ENCODE data around the gene MINDY4. TPM values are rescaled to one million over a fixed set of nuclear protein-coding genes. Genes with fewer than 3 reads are reported as not detected.

Gene MINDY4
- total and polyA plus RNA-seq, 10 of the 15 experiments (the other 5 are each of a cell fraction or from before 2014, with no cell fraction given), result 0.10 to 0.90 (median 0.40) TPM

DNA sequence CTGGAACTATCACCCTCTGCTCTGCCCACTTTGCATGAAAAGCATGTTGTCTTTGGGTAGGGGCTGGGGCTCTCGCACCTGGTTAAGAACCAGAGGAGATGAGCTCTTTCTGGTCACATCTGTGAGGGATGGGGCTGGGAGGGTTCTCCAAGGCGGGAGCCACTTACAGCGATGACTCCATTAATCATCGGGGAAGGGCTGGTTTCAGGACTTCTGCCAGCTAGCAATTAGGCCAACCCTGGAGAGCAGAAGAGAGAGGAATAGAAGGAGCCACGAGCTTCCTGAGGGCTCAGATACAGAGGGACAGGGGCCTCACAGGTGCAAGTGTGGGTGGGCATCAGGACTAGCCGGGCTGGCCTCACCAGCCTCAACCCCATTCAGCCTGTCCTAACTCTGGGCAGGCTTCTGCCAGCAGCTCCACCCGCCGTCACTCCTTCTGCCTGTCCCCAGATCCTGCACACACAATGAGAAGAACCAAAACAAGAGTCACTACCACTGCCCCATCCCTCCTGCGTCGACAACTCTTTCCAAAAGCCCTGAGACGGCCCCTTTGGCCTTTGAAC, 148.9 kb downstream of the MINDY4 start (continued):
- TF ChIP-seq, protein P1, sequence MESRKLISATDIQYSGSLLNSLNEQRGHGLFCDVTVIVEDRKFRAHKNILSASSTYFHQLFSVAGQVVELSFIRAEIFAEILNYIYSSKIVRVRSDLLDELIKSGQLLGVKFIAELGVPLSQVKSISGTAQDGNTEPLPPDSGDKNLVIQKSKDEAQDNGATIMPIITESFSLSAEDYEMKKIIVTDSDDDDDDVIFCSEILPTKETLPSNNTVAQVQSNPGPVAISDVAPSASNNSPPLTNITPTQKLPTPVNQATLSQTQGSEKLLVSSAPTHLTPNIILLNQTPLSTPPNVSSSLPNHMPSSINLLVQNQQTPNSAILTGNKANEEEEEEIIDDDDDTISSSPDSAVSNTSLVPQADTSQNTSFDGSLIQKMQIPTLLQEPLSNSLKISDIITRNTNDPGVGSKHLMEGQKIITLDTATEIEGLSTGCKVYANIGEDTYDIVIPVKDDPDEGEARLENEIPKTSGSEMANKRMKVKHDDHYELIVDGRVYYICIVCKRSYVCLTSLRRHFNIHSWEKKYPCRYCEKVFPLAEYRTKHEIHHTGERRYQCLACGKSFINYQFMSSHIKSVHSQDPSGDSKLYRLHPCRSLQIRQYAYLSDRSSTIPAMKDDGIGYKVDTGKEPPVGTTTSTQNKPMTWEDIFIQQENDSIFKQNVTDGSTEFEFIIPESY (IDR thresholded peaks at IDR 0.05), result no peak
- TF ChIP-seq PAX5 (IDR thresholded peaks at IDR 0.05; ENCODE audit: borderline replicate concordance, low read depth, low read length) (no peak), CHD1 (IDR thresholded peaks at IDR 0.05; ENCODE audit: low read depth, low read length) (no peak), ZBED1 (IDR thresholded peaks at IDR 0.05; ENCODE audit: borderline replicate concordance) (no peak), YY1 (IDR thresholded peaks at IDR 0.05; ENCODE audit: low read depth, low read length) (no peak), SMAD5 (IDR thresholded peaks at IDR 0.05; ENCODE audit: low read depth) (no peak), TBL1XR1 (IDR thresholded peaks at IDR 0.05; ENCODE audit: low read depth, low read length) (no peak), BMI1 (IDR thresholded peaks at IDR 0.05; ENCODE audit: borderline replicate concordance) (no peak), NRF1 (conservative IDR thresholded peaks at IDR 0.05; ENCODE audit: low read depth, low read length) (no peak)
- TF ChIP-seq, protein P2, sequence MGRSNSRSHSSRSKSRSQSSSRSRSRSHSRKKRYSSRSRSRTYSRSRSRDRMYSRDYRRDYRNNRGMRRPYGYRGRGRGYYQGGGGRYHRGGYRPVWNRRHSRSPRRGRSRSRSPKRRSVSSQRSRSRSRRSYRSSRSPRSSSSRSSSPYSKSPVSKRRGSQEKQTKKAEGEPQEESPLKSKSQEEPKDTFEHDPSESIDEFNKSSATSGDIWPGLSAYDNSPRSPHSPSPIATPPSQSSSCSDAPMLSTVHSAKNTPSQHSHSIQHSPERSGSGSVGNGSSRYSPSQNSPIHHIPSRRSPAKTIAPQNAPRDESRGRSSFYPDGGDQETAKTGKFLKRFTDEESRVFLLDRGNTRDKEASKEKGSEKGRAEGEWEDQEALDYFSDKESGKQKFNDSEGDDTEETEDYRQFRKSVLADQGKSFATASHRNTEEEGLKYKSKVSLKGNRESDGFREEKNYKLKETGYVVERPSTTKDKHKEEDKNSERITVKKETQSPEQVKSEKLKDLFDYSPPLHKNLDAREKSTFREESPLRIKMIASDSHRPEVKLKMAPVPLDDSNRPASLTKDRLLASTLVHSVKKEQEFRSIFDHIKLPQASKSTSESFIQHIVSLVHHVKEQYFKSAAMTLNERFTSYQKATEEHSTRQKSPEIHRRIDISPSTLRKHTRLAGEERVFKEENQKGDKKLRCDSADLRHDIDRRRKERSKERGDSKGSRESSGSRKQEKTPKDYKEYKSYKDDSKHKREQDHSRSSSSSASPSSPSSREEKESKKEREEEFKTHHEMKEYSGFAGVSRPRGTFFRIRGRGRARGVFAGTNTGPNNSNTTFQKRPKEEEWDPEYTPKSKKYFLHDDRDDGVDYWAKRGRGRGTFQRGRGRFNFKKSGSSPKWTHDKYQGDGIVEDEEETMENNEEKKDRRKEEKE (IDR thresholded peaks at IDR 0.05), result no peak
